Body of pancreas (tissue), 4 donors: Measurements from ENCODE around the gene ZMYM2.

Experiments
- POLR2A ChIP-seq, 3 donors: fragments of 450-650 bp; IDR thresholded peaks; one replicate each; pipeline ENCODE4 v1.6.1; 2016; ENCODE audit warnings: antibody characterized with exemption in 3 of 3, mild to moderate bottlenecking in 2 of 3
- TF ChIP-seq, protein P1 (sequence below), 7 experiments: fragments of 450-650 bp in 4 of 7; fragments of 200-600 bp in 3 of 7; sonication (generic) in 3 of 7; IDR thresholded peaks; one replicate each; pipeline ENCODE4 v1.5.1; 2016 to 2019; ENCODE audit warnings: antibody characterized with exemption in 7 of 7

- TF ChIP-seq, protein P1, sequence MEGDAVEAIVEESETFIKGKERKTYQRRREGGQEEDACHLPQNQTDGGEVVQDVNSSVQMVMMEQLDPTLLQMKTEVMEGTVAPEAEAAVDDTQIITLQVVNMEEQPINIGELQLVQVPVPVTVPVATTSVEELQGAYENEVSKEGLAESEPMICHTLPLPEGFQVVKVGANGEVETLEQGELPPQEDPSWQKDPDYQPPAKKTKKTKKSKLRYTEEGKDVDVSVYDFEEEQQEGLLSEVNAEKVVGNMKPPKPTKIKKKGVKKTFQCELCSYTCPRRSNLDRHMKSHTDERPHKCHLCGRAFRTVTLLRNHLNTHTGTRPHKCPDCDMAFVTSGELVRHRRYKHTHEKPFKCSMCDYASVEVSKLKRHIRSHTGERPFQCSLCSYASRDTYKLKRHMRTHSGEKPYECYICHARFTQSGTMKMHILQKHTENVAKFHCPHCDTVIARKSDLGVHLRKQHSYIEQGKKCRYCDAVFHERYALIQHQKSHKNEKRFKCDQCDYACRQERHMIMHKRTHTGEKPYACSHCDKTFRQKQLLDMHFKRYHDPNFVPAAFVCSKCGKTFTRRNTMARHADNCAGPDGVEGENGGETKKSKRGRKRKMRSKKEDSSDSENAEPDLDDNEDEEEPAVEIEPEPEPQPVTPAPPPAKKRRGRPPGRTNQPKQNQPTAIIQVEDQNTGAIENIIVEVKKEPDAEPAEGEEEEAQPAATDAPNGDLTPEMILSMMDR (IDR thresholded peaks at IDR 0.05): no peak
- TF ChIP-seq POLR2A (IDR thresholded peaks at IDR 0.05): no peak
These were observed 9.1 kb downstream of the ZMYM2 start for GRCh38 chr13:19967621-19968020.
